SHP77 (cell line): ENCODE results near the gene PMPCB.

Source experiments
- DNase-seq, 2 experiments: peaks; one replicate each; lab custom pipeline; 2025; lab: John Stamatoyannopoulos, UW

PMPCB gene

GRCh38 chr7:103336761-103337160, 39.5 kb downstream of the PMPCB start:
- DNase-seq: no peak

DNA sequence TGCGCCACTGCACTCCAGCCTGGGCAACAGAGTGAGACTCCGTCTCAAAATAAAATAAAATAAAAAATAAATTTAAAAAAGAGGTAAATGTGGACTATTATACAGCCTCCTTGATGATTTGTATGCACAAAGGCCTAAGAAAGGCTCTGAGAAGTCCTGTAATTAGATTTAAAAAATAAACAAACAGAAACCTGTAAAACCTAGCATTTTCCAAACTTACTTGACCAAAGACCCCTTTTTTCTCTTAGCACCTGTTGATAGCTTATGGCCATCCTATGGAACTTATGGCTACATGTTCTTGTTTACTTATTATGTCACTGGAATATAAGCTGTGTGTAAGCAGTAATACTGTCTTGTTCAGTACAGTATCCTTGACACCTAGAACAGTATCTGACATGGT, 41.6 kb downstream of the PMPCB start:
- no peak for DNase-seq

DNA sequence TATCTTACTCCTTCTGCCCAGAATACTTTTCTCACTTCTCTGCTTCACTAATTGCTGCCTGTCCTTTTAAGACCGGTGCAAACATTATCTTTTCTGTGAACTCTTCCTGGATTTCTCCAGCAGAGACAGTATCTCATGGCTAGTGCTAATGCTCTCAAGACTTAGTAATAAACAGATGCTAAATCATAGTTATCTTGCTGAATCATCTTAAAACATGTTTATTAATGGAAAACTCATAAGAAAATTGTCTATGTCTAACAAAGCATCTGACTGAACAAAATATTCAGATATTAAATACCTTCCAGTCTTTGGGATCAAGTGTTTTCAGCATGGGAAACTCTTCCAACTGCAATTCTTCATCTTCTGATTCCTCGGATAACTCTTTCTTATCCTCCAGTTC, 44.2 kb downstream of the PMPCB start:
- DNase-seq: no peak

DNA sequence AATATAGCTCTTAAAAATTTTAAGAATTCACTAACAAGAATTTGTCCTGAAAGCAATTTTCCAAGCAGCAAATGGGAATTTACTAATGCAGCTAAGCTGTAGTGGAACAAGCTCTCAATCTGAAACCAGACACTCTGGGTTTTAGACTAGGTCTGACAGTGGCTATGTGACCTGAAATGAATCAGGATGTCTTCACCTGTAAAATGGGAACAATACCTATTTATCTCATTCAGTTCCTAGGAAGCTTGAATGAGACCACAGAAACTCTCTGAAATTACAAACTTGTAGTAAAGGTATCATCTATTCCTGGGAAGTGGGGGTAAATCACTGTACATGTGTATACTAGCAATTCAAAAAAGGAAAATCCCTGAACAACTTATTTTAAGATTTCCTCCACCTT, 46.1 kb downstream of the PMPCB start:
- DNase-seq: no peak

- DNase-seq: no peak
Observed at GRCh38 chr7:103343758-103344452, 46.7 kb downstream of the PMPCB start.

- DNase-seq: peak; percentile 90 to 92
Observed at GRCh38 chr7:103344453-103345149, 47.4 kb downstream of the PMPCB start, which contains the start of gene DNAJC2. DNAJC2 (minus strand) TSS chr7:103344767; CDS start chr7:103344622, 145 bp downstream.

DNA sequence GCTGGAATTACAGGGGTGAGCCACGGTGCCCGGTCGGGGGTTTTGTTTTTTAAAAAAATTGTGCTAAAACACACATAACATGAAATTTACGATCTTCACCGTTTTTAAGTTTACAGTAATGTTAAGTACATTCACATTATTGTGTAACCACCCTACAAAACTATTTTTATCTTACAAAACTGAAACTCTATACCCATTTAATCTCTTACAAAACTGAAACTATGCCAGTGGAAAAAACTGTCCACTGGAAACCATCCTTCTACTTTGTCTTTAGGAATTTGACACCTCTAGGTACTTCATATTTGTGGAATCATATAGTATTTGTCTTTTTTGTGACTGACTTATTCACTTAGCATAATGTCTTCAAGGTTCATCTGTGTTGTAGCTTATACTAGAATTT, 49.2 kb downstream of the PMPCB start:
- DNase-seq: no peak

GRCh38 chr7:103347507-103348267, 50.5 kb downstream of the PMPCB start, which contains the start of gene PSMC2:
PSMC2 (plus strand) TSS chr7:103347643; CDS start chr7:103347712, 69 bp downstream.
- DNase-seq: peak; percentile 75 to 91

- no peak for DNase-seq
Observed at GRCh38 chr7:103348452-103348851, 51.2 kb downstream of the PMPCB start.

DNA sequence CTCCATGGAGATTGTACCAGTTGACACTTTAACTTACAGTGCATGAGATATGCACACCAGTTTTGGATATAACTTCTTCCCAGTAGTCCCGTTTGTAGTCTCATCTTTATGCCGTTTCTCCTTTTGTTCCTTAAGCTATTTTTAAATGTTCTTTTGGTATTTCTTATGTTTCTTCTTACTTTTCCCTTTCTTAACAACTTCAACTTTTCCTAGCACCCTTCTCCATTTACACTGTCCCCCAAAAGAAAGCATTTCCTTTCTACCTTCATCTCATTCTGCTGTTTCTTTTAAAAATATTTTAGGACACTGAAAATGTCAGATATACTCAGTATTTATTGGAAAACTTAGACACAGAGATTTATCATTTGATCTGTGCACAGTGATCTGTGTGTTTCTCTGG, 51.7 kb downstream of the PMPCB start:
- DNase-seq: no peak

DNA sequence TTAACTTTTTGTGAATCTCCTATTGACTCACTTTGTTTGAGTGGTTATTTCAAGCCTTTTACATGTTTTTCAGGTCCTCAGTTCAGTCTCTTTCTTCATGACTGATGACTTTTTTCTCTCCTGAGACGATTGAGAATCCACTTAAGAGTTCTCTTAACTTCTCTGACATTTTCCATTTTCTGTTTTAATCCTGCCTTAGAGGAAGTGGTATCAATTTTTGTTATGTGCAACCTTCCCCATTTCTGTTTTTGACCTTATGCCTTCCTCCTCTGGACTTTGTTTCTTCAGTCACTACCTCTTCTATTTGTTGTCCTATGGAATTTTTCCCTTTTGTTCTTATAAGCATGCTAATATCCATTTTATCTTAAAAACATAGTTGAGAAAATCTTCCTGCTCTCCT, 52.6 kb downstream of the PMPCB start:
- DNase-seq: no peak
